Measurements from ENCODE around the gene GPR17. TPM values are rescaled to one million over a fixed set of nuclear protein-coding genes. Genes with fewer than 3 reads are reported as not detected.

Gene GPR17
- total RNA-seq, 1 donor from 2014 or later: not detected

DNA sequence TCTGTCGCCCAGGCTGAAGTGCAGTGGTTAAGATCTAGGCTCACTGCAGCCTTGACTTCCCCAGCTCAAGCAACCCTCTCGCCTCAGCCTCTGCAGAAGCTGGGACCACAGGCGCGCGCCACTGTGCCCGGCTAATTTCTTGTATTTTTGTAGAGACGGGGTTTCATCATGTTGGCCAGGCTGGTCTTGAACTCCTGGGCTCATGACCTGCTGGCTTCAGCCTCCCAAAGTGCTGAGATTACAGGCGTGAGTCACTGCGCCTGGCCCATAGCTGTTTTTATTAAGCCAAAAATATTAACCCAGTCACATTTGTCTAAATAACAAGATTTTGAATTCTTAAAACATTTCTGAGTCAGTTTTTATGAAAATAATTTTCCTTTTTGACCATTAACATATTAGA is 49.0 kb downstream of the GPR17 start:
- H3K27me3 Mint-ChIP-seq (ENCODE audit: low read depth): no peaks in the 10 kb centered on the region
- H3K36me3 Mint-ChIP-seq: peaks cover 6% of the 10 kb centered on the region
- no peaks in the 10 kb centered on the region for H3K4me1 Mint-ChIP-seq
- H3K9me3 Mint-ChIP-seq: peaks cover 16% of the 10 kb centered on the region
- H3K4me3 Mint-ChIP-seq: no peak overlapping the region
- TF ChIP-seq, protein P1, sequence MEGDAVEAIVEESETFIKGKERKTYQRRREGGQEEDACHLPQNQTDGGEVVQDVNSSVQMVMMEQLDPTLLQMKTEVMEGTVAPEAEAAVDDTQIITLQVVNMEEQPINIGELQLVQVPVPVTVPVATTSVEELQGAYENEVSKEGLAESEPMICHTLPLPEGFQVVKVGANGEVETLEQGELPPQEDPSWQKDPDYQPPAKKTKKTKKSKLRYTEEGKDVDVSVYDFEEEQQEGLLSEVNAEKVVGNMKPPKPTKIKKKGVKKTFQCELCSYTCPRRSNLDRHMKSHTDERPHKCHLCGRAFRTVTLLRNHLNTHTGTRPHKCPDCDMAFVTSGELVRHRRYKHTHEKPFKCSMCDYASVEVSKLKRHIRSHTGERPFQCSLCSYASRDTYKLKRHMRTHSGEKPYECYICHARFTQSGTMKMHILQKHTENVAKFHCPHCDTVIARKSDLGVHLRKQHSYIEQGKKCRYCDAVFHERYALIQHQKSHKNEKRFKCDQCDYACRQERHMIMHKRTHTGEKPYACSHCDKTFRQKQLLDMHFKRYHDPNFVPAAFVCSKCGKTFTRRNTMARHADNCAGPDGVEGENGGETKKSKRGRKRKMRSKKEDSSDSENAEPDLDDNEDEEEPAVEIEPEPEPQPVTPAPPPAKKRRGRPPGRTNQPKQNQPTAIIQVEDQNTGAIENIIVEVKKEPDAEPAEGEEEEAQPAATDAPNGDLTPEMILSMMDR (IDR thresholded peaks at IDR 0.05; ENCODE audit: unreplicated experiment): no peak
- H3K27ac Mint-ChIP-seq: no peak overlapping the region
- DNase-seq (ENCODE audit: low spot score in 2 of 2, unreplicated experiment in 2 of 2): no peak

DNA sequence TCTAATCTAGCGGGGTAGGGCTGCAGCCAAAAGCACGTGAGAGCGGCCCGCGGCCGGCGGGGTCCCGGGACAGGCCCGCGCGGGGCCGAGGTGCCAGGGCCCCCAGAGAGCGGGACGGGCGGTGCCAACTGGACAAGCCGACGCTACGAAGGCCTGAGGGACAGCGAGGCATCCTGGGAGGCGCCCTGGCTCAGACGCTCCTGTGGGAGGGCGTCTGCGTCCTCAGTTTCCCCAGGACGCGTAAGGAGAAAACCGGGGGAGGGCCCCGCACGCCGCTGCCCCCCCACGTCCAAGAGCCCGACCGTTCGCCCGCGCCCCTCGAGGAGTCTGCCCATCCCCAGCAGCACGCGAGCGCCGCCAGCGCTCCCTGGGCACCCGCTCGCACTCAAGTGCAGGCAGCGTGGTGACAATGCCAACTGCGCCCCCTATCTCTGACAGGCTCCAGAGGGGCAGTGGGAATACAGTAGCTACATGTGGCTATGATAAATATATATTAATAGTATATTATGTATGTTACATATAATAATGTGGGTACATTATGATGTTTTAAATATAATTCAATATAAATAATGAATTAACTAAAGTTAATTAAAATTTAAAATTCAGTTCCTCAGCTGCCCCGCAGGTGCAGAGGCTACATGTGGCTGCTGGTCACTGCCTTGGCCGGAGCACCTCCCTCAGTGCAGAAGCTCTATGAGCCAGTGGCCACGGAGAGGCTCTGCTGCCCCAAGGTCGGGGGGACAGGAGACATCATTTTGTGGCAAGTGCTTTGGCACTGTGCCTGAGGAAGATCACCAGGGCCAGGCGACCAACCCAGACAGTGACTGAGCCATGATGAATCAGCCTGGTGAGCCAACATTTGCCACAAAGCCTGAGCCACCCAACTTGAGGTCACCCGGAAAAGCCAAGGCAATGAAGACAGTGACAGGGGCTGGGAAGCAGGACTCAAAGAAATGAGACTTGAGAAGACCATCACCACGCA is 49.8 kb downstream of the GPR17 start:
- peaks cover 6% of the 10 kb centered on the region for H3K36me3 Mint-ChIP-seq
- peak overlapping the region; percentile 22 for H3K4me3 Mint-ChIP-seq
- H3K27me3 Mint-ChIP-seq (ENCODE audit: low read depth): no peaks in the 10 kb centered on the region
- peaks cover 7% of the 10 kb centered on the region for H3K4me1 Mint-ChIP-seq
- TF ChIP-seq, protein P1 (IDR thresholded peaks at IDR 0.05; ENCODE audit: unreplicated experiment): peak; percentile 21
- H3K27ac Mint-ChIP-seq: no peak overlapping the region
- peaks cover 13% of the 10 kb centered on the region for H3K9me3 Mint-ChIP-seq
- no peak for DNase-seq (ENCODE audit: low spot score in 2 of 2, unreplicated experiment in 2 of 2)

DNA sequence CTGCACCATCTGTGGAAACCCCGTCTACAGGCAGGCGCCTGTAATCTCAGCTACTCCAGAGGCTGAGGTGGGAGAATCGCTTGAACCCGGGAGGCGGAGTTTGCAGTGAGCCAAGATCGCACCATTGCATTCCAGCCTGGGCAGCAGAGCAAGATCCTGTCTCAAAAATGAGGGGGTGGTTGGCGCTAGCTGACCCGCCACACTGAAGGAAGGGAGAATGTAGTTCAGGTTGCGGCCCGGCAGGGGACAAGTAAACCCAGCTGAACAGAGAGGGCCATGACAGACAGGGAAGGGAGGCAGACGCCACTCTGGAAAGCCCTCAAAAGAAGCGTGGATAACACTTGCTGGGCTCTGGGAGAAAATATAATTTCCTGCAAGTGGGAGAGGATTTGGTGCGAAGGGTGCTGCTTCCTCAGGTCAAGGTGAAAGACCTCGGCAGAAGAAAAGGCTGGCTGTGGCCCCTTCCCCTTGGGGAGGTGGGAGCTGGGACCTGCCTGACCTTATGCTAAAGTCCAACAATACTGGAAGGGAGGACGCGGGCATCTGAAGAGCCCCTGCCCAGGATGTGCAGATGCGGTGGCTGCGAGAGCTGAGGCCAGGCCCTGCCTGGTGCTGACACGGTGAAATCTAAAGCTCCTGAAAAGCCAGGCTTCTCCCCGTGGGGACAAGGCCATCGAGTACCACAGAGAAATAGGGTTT is 51.7 kb downstream of the GPR17 start:
- no peak for DNase-seq (ENCODE audit: low spot score in 2 of 2, unreplicated experiment in 2 of 2)
- Mint-ChIP-seq H3K9me3 (no peaks in the 10 kb centered on the region), H3K4me3 (no peak overlapping the region), H3K36me3 (no peaks in the 10 kb centered on the region), H3K4me1 (peaks cover 17% of the 10 kb centered on the region), H3K27me3 (ENCODE audit: low read depth) (no peaks in the 10 kb centered on the region), H3K27ac (no peak overlapping the region)
- TF ChIP-seq, protein P1 (IDR thresholded peaks at IDR 0.05; ENCODE audit: unreplicated experiment): no peak

DNA sequence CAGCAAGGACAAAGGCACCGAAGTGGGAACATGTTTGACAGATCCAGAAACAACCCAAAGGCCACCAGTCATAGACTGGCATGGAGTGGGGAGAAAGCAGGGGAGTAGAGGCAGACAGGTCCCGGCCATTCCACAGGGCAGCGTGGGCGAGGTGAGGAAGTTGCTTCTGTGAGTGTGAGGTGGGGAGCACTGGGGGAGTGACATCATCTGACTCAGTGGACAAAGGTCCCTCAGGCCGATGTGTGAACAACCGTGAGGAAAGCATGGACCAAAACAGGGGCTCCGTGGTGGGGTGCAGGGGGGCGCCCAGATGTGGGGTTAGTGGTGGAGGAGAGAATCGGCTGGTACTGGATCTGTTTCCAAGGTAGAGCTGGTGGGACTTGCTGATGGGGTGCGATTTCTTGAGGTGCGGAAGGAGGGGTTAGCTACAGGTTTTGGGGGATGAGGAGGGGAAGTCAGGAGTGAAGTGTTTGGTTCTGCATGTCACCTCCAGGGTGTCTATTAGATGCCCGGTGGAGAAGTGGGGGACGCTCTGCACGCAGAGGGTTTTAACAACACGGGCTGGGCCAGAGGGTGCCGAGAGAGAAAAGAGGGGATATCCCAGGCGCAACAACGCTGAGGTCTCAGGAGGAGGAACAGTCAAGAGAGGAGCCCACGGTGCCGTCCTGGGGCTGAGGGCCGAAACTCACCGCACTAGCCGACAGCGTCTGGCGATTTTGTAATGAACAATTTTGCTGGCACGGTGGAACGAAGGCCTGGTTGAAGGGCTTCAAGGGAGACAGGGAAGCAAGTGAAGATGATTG is 52.8 kb downstream of the GPR17 start:
- Mint-ChIP-seq H3K4me3 (no peak overlapping the region), H3K36me3 (no peaks in the 10 kb centered on the region), H3K9me3 (no peaks in the 10 kb centered on the region), H3K27me3 (ENCODE audit: low read depth) (no peaks in the 10 kb centered on the region), H3K27ac (no peak overlapping the region), H3K4me1 (peaks cover 23% of the 10 kb centered on the region)
- TF ChIP-seq, protein P1 (IDR thresholded peaks at IDR 0.05; ENCODE audit: unreplicated experiment): no peak
- DNase-seq (ENCODE audit: low spot score in 2 of 2, unreplicated experiment in 2 of 2): no peak

DNA sequence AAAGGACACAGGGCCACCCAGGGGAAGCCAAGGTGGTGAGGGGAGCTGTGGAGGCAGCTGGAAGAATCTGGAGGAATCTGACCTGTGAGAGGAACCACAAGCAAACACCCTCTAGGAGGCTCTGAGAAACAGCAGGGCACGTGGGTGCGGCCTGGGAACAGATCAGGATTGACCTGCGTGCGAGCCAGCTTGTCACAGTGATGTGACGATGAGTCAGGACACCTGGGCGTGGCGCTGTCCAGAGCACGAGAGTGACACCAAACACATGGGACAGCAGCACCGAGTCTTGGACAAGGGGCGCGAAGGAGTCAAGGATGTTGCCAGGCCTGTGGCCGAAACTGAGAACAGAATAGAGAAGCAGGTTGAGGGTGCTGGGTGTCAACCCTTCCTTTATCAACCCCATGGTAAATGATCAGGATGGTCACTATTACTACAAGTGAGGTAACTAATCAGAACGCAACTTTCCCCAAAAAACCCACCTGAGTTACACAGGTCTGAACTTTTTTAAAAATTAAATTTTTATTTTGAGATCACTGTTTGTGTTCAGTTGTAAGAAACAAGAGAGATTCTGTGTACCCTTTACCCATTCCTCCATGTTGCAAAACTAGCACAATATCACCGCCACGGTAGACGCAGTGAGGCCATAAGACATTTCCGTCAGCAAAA is 54.7 kb downstream of the GPR17 start:
- H3K4me1 Mint-ChIP-seq: peaks cover 35% of the 10 kb centered on the region
- TF ChIP-seq, protein P1 (IDR thresholded peaks at IDR 0.05; ENCODE audit: unreplicated experiment): no peak
- peak overlapping the region; percentile 88 for H3K4me3 Mint-ChIP-seq
- H3K27ac Mint-ChIP-seq: peak overlapping the region; percentile 97
- H3K9me3 Mint-ChIP-seq: no peaks in the 10 kb centered on the region
- peaks cover 3% of the 10 kb centered on the region for H3K36me3 Mint-ChIP-seq
- DNase-seq (ENCODE audit: low spot score in 2 of 2, unreplicated experiment in 2 of 2): no peak
- H3K27me3 Mint-ChIP-seq (ENCODE audit: low read depth): no peaks in the 10 kb centered on the region

Data from mesothelial cell of epicardium (in vitro differentiated cells).